Chondrocyte (in vitro differentiated cells): ENCODE data around the gene HDAC4. TPM values are rescaled to one million over a fixed set of nuclear protein-coding genes. Genes with fewer than 3 reads are reported as not detected.

ENCODE experiments used
- DNase-seq: peaks from one replicate; pipeline ENCODE4 v3.0.0; 2021; ENCODE audit warnings: mixed read lengths, low spot score
- H3K27ac Mint-ChIP-seq: one replicate; pipeline ENCODE4 v1.8.0; 2021; ENCODE audit warnings: mild to moderate bottlenecking, moderate library complexity, mixed read lengths; ENCODE audit not compliant: unreplicated experiment
- H3K27me3 Mint-ChIP-seq: 2 replicates; pipeline ENCODE4 v1.8.0; 2021; ENCODE audit warnings: low read depth, mixed read lengths
- H3K36me3 Mint-ChIP-seq: 2 replicates; pipeline ENCODE4 v1.8.0; 2021; ENCODE audit warnings: low read depth, mixed read lengths
- H3K4me1 Mint-ChIP-seq: 2 replicates; pipeline ENCODE4 v1.8.0; 2021; ENCODE audit warnings: low read depth, mild to moderate bottlenecking, mixed read lengths
- H3K4me3 Mint-ChIP-seq: one replicate; pipeline ENCODE4 v1.8.0; 2021; ENCODE audit warnings: mild to moderate bottlenecking, moderate library complexity, mixed read lengths; ENCODE audit not compliant: unreplicated experiment
- H3K9me3 Mint-ChIP-seq: 2 replicates; pipeline ENCODE4 v1.8.0; 2021; ENCODE audit warnings: low read depth, mixed read lengths
- CTCF ChIP-seq: fragments of 200-600 bp; sonication (generic); IDR thresholded peaks from 2 replicates; pipeline ENCODE4 v1.5.0; 2021; ENCODE audit warnings: antibody characterized with exemption, mild to moderate bottlenecking, moderate library complexity
- total RNA-seq: library from RNA; stranded (reverse); gene quantifications from 3 replicates; pipeline ENCODE4 v1.2.1, GENCODE V29; 2021

The HDAC4 gene
- total RNA-seq, 1 donor from 2014 or later = 22.3 TPM

GRCh38 chr2:239213643-239214101 is 187.1 kb downstream of the HDAC4 start:
- H3K27me3 Mint-ChIP-seq = no peaks in the 10 kb centered on the region
- no peaks in the 10 kb centered on the region for H3K36me3 Mint-ChIP-seq
- peaks cover 5% of the 10 kb centered on the region for H3K4me1 Mint-ChIP-seq
- TF ChIP-seq CTCF = no peak
- no peak overlapping the region for H3K4me3 Mint-ChIP-seq
- H3K9me3 Mint-ChIP-seq = no peaks in the 10 kb centered on the region
- H3K27ac Mint-ChIP-seq = no peak overlapping the region
- DNase-seq = no peak

DNA sequence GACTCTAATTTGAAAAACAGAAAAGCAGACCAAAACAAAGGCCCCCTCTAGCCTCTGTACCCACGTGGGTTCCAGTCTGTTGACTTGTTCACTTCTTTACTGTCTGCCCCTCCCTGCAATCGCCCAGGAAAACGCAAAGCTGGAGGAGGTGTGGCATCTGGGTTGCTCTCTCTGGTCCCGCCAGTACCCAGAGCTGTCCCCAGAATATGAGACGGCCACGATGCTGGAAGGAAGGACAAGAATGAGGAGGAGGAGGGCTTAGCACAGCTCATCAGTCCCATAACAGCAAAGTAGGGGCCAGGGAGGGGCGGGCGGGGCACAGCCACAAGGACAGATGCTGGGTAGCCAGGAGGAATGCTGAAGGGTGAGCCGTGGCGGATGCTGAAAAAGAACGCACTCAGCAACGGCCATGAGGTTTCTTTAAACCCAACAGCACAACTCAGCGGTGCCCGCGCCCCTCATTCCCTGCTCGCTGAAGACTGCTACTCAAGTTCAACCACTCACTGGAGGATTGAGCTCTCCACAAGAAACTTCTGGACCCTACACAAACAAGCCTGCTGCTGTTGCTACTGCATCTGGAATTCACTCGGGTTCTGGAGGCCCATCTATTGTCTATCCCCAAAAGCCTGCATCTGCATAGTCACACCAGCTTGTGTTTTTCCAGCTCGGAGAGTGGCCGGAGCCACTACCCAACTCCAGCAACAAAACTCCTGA is 187.7 kb downstream of the HDAC4 start:
- no peaks in the 10 kb centered on the region for H3K36me3 Mint-ChIP-seq
- H3K9me3 Mint-ChIP-seq = no peaks in the 10 kb centered on the region
- no peak overlapping the region for H3K27ac Mint-ChIP-seq
- no peaks in the 10 kb centered on the region for H3K27me3 Mint-ChIP-seq
- no peak overlapping the region for H3K4me3 Mint-ChIP-seq
- no peak for DNase-seq
- peaks cover 5% of the 10 kb centered on the region for H3K4me1 Mint-ChIP-seq
- no peak for TF ChIP-seq CTCF

- Mint-ChIP-seq H3K4me3 (no peak overlapping the region), H3K9me3 (no peaks in the 10 kb centered on the region), H3K4me1 (peaks cover 5% of the 10 kb centered on the region), H3K36me3 (no peaks in the 10 kb centered on the region), H3K27me3 (no peaks in the 10 kb centered on the region), H3K27ac (no peak overlapping the region)
- DNase-seq = no peak
- no peak for TF ChIP-seq CTCF
Measured at GRCh38 chr2:239212121-239212928, 188.5 kb downstream of the HDAC4 start.

DNA sequence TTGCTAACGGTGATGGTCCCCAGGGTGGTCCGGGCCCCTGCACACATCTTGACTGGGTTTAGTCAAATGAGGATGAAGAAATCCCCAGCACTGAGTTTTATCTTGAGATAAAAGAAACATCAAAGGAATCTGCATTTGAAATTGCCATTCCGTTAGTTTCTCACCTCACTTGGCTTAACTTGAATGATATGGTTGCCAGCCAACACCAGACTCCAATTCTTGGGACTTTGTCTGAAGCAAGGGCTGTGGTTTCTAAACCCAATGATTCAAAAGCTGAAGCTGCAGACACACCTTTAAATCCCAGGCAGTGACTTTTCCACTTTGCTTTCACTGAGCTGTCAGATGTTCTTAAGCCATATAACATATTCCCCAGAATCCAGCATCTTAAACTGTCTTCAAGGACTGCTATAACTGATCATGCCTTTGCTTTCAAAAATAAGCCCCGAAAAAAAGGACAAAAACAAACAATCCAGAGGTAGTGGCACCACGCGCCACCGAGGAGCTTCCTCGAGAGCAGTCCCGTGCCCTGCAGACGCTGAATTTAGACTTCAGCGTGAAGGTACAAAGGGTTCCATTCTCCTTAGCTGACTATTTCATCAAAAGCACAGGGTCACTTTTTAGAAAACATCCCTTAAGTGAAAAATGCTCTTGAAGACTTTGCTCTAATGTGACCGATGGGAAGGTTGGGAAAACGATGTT is 189.3 kb downstream of the HDAC4 start:
- TF ChIP-seq CTCF = no peak
- H3K9me3 Mint-ChIP-seq = no peaks in the 10 kb centered on the region
- H3K27me3 Mint-ChIP-seq = no peaks in the 10 kb centered on the region
- no peak overlapping the region for H3K27ac Mint-ChIP-seq
- peaks cover 3% of the 10 kb centered on the region for H3K4me1 Mint-ChIP-seq
- no peak for DNase-seq
- H3K36me3 Mint-ChIP-seq = no peaks in the 10 kb centered on the region
- no peak overlapping the region for H3K4me3 Mint-ChIP-seq

DNA sequence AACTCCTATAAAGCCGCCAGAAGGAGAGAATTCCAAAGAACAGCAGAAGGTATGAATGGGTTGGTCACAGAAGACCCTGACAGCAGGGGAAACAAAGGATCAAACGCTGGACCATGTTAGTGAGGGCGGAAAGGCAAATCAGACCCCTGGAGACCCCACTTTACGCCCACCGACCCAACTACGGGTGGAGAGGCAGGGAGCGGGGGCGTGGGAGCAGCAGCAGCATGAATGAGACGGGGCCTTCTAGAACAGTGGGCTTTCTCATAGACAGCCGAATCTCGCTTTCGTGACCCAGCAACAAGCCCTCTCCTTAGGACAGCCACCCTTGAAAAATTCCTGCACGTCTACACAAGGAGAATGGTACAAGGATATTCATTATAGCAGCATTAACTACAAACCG is 191.0 kb downstream of the HDAC4 start:
- no peak overlapping the region for H3K4me3 Mint-ChIP-seq

More for the DNA sequence above, 191.0 kb downstream of the HDAC4 start:
- Mint-ChIP-seq H3K4me1 (no peaks in the 10 kb centered on the region), H3K27ac (no peak overlapping the region), H3K9me3 (no peaks in the 10 kb centered on the region), H3K36me3 (no peaks in the 10 kb centered on the region), H3K27me3 (no peaks in the 10 kb centered on the region)
- DNase-seq = no peak
- no peak for TF ChIP-seq CTCF
